ENCODE measurements around the gene NR2C1.

Gene NR2C1

DNA sequence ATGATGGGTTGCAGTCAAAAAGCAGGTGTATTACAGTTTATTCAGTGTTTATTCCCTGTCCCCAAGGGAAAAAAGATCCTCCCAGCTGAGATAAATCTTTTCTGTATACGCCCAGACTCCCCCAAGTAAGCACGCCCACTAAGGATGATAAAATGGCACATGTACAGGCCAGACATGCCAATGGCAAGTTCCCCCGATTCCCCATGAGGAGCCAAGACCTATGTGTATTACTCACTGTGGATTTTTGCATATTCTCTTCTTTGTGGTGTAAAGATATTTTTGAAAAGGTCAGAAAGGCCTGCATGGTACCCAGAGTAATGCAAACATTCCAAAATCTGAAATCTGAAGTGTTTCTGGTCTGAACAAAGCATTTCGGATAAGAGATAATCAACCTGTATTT lies 22.2 kb downstream of the NR2C1 start:
- Histone ChIP-seq H3K4me3 (ENCODE audit: low read length) (no peak overlapping the region), H3K9ac (ENCODE audit: low read length) (no peak overlapping the region), H3K27me3 (replicated peaks; ENCODE audit: control insufficient read depth, insufficient read depth, low read length) (no peaks in the 10 kb centered on the region), H3K9me3 (ENCODE audit: control insufficient read depth, low read length) (no peaks in the 10 kb centered on the region), H3K4me1 (ENCODE audit: control insufficient read depth, insufficient read depth, low read length) (peaks cover 2% of the 10 kb centered on the region), H3K36me3 (ENCODE audit: control insufficient read depth, insufficient read depth, low read length, severe bottlenecking) (peaks cover 59% of the 10 kb centered on the region)
- no peak for DNase-seq (ENCODE audit: low read depth)

DNA sequence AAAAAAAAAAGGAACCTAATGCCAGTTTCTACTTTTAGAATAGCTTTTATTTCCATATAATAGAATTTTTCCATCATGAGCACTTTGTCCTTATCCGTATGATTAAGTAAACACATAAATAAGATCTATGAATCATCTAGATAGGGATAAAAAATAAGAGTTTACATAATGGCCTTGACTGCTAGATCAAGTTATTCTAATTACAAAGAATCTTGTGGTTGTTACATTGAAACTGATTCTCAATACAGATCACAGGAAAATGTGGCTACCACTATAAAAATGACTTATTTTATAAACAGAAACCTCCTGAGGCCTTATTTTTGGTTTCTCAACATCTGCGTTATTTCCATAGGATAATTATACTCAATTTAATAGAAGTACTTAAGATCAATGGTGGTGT lies 35.5 kb downstream of the NR2C1 start:
- H3K4me1 ChIP-seq (ENCODE audit: control insufficient read depth, insufficient read depth, low read length): no peaks in the 10 kb centered on the region
- no peaks in the 10 kb centered on the region for H3K27me3 ChIP-seq (replicated peaks; ENCODE audit: control insufficient read depth, insufficient read depth, low read length)
- H3K9me3 ChIP-seq (ENCODE audit: control insufficient read depth, low read length): no peaks in the 10 kb centered on the region
- DNase-seq (ENCODE audit: low read depth): peak; percentile 3
- peaks cover 66% of the 10 kb centered on the region for H3K36me3 ChIP-seq (ENCODE audit: control insufficient read depth, insufficient read depth, low read length, severe bottlenecking)
- H3K4me3 ChIP-seq (ENCODE audit: low read length): no peak overlapping the region
- no peak overlapping the region for H3K9ac ChIP-seq (ENCODE audit: low read length)

DNA sequence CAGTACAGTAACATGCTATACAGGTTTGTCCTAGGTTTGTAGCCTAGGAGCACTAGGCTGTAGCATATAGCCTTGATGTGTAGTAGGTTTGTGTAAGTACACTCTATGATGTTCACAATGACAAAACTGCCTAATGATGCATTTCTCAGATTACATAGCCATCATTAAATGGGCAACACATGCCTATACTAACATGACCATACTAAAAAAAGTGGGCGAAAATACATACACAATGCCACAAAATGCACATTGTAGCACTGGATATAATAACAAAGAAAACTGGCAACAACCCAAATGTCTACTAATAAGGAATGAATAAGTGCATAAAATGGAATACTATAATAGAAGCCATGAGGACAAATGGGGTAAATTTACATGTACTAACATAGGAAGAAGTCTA lies 38.7 kb downstream of the NR2C1 start:
- no peak overlapping the region for H3K4me3 ChIP-seq (ENCODE audit: low read length)
- H3K9ac ChIP-seq (ENCODE audit: low read length): no peak overlapping the region
- no peaks in the 10 kb centered on the region for H3K9me3 ChIP-seq (ENCODE audit: control insufficient read depth, low read length)
- no peaks in the 10 kb centered on the region for H3K4me1 ChIP-seq (ENCODE audit: control insufficient read depth, insufficient read depth, low read length)
- H3K27me3 ChIP-seq (replicated peaks; ENCODE audit: control insufficient read depth, insufficient read depth, low read length): no peaks in the 10 kb centered on the region
- no peak for DNase-seq (ENCODE audit: low read depth)
- H3K36me3 ChIP-seq (ENCODE audit: control insufficient read depth, insufficient read depth, low read length, severe bottlenecking): peaks cover 69% of the 10 kb centered on the region

DNA sequence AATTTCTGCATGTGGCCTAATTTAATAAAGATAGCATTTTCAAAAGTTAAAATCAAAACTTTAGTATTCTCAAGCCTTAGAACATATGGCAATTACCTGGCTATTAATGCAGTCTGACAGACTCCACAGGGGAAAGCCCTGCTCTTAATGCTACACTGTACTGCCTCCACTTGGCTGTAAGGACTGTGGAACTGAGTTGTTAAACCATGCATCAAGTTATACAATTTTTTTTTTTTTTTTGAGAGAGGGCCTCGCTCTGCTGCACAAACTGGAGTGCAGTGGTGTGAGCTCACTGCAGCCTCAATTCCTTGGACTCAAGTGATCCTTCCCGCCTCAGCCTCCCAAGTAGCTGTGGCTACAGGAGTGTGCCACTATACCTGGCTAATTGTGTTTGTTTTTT lies 50.9 kb downstream of the NR2C1 start:
- Histone ChIP-seq H3K36me3 (ENCODE audit: control insufficient read depth, insufficient read depth, low read length, severe bottlenecking) (peaks cover 38% of the 10 kb centered on the region), H3K9ac (ENCODE audit: low read length) (no peak overlapping the region), H3K4me3 (ENCODE audit: low read length) (no peak overlapping the region), H3K27me3 (replicated peaks; ENCODE audit: control insufficient read depth, insufficient read depth, low read length) (no peaks in the 10 kb centered on the region), H3K9me3 (ENCODE audit: control insufficient read depth, low read length) (no peaks in the 10 kb centered on the region), H3K4me1 (ENCODE audit: control insufficient read depth, insufficient read depth, low read length) (no peaks in the 10 kb centered on the region)
- DNase-seq (ENCODE audit: low read depth): no peak

DNA sequence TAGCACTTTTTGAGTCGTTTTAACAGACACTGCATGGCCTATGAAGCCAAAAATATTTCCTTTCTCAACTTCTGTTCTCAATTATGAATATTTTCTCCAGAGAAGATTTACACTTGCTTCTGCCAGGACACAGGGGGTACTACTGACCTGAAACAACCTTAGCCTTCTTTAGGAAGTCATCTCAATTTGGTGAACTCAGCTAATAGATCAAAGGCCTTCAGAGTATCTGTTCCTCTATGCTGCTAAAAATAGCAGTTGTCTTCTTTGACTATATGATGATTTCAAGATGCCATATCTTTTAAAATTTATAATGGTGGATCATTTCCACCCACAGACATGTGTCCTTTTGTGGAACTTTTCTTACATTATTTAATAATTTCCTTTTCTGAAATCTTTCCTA lies 55.9 kb downstream of the NR2C1 start:
- Histone ChIP-seq H3K4me1 (ENCODE audit: control insufficient read depth, insufficient read depth, low read length) (no peaks in the 10 kb centered on the region), H3K4me3 (ENCODE audit: low read length) (no peak overlapping the region), H3K9ac (ENCODE audit: low read length) (no peak overlapping the region), H3K27me3 (replicated peaks; ENCODE audit: control insufficient read depth, insufficient read depth, low read length) (no peaks in the 10 kb centered on the region), H3K36me3 (ENCODE audit: control insufficient read depth, insufficient read depth, low read length, severe bottlenecking) (peaks cover 10% of the 10 kb centered on the region), H3K9me3 (ENCODE audit: control insufficient read depth, low read length) (no peaks in the 10 kb centered on the region)
- DNase-seq (ENCODE audit: low read depth): no peak

DNA sequence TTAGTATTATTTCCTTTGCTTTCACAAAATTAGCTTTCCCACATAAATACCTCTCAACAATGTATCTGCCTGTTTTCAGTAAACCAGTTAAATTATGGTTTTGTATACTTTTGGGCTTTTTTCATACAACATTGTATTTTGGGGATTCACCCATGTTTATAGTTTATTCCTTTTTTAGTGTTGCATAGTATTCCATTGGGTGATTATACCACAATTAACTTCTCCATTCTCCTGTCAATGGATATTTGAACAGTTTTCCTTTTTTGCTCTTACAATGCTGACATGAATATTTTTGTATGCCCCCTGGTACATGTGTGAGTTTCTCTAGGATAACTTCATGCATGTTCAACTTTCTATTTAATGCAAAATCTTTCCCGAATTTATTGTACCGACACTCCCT lies 57.3 kb downstream of the NR2C1 start:
- H3K4me1 ChIP-seq (ENCODE audit: control insufficient read depth, insufficient read depth, low read length): no peaks in the 10 kb centered on the region
- H3K9ac ChIP-seq (ENCODE audit: low read length): no peak overlapping the region
- H3K27me3 ChIP-seq (replicated peaks; ENCODE audit: control insufficient read depth, insufficient read depth, low read length): no peaks in the 10 kb centered on the region
- DNase-seq (ENCODE audit: low read depth): no peak
- no peaks in the 10 kb centered on the region for H3K9me3 ChIP-seq (ENCODE audit: control insufficient read depth, low read length)
- H3K36me3 ChIP-seq (ENCODE audit: control insufficient read depth, insufficient read depth, low read length, severe bottlenecking): no peaks in the 10 kb centered on the region
- H3K4me3 ChIP-seq (ENCODE audit: low read length): no peak overlapping the region

DNA sequence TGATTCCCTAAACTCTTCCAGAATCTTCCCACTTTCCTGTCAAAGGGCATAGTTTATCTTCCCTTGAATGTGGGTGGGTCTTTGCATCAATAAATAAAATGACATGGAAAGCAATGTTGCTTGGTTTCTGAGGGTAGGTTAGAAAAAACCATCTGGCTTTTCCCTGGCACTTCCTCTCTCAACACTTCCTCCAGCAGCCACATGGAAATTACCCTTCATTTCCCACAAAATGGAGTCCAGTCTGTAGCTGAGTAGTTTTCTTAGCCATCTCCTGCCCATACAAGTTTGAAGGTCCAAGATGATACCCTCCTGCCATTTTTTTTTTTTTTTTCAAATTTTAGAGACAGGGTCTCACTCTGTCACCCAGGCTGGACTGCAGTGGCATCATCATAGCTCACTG lies 58.9 kb downstream of the NR2C1 start:
- Histone ChIP-seq H3K36me3 (ENCODE audit: control insufficient read depth, insufficient read depth, low read length, severe bottlenecking) (no peaks in the 10 kb centered on the region), H3K27me3 (replicated peaks; ENCODE audit: control insufficient read depth, insufficient read depth, low read length) (no peaks in the 10 kb centered on the region), H3K9ac (ENCODE audit: low read length) (no peak overlapping the region), H3K4me3 (ENCODE audit: low read length) (no peak overlapping the region), H3K9me3 (ENCODE audit: control insufficient read depth, low read length) (no peaks in the 10 kb centered on the region), H3K4me1 (ENCODE audit: control insufficient read depth, insufficient read depth, low read length) (no peaks in the 10 kb centered on the region)
- DNase-seq (ENCODE audit: low read depth): no peak

DNA sequence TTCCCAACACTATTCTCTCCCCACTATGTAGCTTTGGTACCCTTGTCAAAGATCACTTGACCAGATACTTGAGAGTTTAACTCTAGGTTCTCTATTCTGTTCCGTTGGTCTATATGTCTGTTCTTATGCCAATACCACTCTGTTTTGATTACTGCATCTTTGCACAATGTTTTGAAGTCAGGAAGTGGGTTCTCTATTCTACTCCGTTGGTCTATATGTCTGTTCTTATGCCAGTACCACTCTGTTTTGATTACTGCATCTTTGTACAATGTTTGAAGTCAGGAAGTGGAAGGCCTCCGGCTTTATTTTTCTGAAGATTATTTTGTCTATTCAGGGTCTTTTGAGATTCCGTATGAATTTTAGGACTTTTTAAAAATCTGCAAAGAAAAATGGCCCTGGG lies 67.2 kb downstream of the NR2C1 start:
- H3K9ac ChIP-seq (ENCODE audit: low read length): no peak overlapping the region
- no peak overlapping the region for H3K4me3 ChIP-seq (ENCODE audit: low read length)
- peaks cover 4% of the 10 kb centered on the region for H3K9me3 ChIP-seq (ENCODE audit: control insufficient read depth, low read length)
- peaks cover 10% of the 10 kb centered on the region for H3K4me1 ChIP-seq (ENCODE audit: control insufficient read depth, insufficient read depth, low read length)
- DNase-seq (ENCODE audit: low read depth): no peak
- H3K27me3 ChIP-seq (replicated peaks; ENCODE audit: control insufficient read depth, insufficient read depth, low read length): no peaks in the 10 kb centered on the region
- no peaks in the 10 kb centered on the region for H3K36me3 ChIP-seq (ENCODE audit: control insufficient read depth, insufficient read depth, low read length, severe bottlenecking)

DNA sequence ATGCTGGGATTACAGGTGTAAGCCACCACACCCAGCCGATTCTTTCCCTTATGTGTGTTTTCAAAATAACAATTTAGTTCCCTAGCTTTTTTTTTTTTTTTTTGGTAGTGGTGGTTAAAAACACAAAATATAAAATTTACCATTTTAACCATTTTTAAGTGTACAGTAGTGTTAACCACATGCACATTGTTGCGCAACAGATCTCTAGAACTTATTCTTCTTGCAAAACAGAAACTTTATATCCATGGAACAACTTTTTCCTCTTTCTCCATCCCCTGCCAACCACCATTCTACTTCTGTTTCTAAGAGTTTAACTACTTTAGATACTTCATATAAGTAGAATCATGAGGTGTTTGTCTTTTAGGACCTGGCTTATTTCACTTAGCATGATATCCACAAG lies 68.8 kb downstream of the NR2C1 start:
- Histone ChIP-seq H3K9me3 (ENCODE audit: control insufficient read depth, low read length) (peaks cover 4% of the 10 kb centered on the region), H3K36me3 (ENCODE audit: control insufficient read depth, insufficient read depth, low read length, severe bottlenecking) (peaks cover 13% of the 10 kb centered on the region), H3K9ac (ENCODE audit: low read length) (no peak overlapping the region), H3K4me3 (ENCODE audit: low read length) (no peak overlapping the region), H3K4me1 (ENCODE audit: control insufficient read depth, insufficient read depth, low read length) (peaks cover 10% of the 10 kb centered on the region), H3K27me3 (replicated peaks; ENCODE audit: control insufficient read depth, insufficient read depth, low read length) (no peaks in the 10 kb centered on the region)
- DNase-seq (ENCODE audit: low read depth): peak; percentile 82

DNA sequence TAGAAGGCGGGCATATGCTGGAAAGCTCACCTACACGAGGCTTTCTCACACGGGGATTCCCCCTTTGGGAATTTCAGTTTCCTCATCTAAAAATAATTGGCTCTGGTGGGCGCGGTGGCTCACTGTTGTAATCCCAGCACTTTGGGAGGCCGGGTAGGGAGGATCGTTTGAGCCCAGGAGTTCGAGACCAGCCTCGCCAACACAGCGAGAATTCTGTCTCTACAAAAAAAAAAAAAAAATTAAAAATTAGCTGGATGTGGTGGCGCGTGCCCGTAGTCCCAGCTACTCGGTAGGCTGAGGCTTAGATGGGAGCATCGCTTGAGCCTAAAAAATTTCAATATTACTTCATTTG lies 69.5 kb downstream of the NR2C1 start:
- peaks cover 10% of the 10 kb centered on the region for H3K4me1 ChIP-seq (ENCODE audit: control insufficient read depth, insufficient read depth, low read length)
- DNase-seq (ENCODE audit: low read depth): no peak
- H3K4me3 ChIP-seq (ENCODE audit: low read length): peak overlapping the region; percentile 89
- H3K27me3 ChIP-seq (replicated peaks; ENCODE audit: control insufficient read depth, insufficient read depth, low read length): no peaks in the 10 kb centered on the region
- peaks cover 4% of the 10 kb centered on the region for H3K9me3 ChIP-seq (ENCODE audit: control insufficient read depth, low read length)
- H3K36me3 ChIP-seq (ENCODE audit: control insufficient read depth, insufficient read depth, low read length, severe bottlenecking): peaks cover 15% of the 10 kb centered on the region
- H3K9ac ChIP-seq (ENCODE audit: low read length): peak overlapping the region; percentile 90

DNA sequence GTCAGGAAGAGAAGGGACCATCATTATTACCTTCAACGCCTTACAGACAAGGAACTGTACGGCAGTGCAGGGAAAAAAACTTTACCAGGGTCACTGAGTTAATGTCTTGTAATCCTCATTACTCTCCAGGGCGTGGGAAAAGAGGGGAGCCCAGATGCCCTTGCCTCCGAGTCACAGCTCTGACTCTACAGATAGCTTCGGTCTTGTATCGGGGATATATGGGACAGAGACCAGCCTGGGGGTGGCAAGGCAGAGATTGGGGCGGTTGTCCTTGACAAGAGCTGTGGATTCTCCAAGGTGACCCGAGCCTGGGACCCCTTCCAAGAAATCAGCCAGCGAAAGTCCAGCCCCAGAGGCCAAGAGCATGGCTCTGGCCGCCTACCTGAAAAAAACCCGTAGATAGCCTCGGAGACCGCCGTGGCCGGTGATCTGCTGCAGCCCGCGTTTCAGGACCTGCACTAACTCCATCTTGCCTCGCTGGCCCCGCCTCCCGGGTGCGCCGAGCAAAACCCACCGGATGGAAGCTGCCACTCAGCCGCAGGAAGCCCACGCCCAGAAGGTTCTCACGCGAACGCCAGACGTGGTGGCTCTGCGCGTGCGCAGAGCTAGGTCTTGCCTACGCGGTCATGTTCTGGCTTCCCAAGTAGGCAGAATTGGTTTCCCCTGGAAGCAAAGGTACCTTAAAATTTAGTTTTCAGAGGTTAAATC lies 70.1 kb downstream of the NR2C1 start, which contains the start of gene NDUFA12:
TSS of gene NDUFA12 (minus strand) at position 485 of the 708 bp plus-strand sequence. CDS start at position 468, 17 bp downstream.
- DNase-seq (ENCODE audit: low read depth): peak; percentile 99
- H3K4me3 ChIP-seq (ENCODE audit: low read length): peak within 1 kb of the TSS; percentile 89
- peak within 1 kb of the TSS; percentile 90 for H3K9ac ChIP-seq (ENCODE audit: low read length)
- H3K27me3 ChIP-seq (replicated peaks; ENCODE audit: control insufficient read depth, insufficient read depth, low read length): no peaks in the 10 kb centered on the region
- H3K36me3 ChIP-seq (ENCODE audit: control insufficient read depth, insufficient read depth, low read length, severe bottlenecking): peaks cover 15% of the 10 kb centered on the region
- H3K4me1 ChIP-seq (ENCODE audit: control insufficient read depth, insufficient read depth, low read length): peaks cover 10% of the 10 kb centered on the region
- H3K9me3 ChIP-seq (ENCODE audit: control insufficient read depth, low read length): peaks cover 4% of the 10 kb centered on the region

DNA sequence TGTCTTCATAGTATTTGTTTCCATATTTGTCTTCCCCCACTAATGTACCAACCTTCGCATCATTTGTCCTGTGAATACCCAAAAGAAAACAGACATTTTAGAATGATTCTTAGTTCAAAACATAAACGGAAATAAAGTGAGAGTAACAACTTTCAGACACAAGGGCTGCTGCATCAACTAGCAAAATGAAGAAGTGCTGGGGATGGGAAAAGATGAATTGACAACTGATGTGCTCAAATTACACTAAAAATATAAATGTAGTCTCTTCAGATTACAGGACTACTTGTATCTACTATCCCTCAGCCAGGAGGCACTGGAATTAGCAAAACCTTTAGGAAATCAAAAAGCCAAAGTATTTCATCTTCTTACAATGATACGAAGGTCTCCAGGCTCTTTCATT lies 70.7 kb downstream of the NR2C1 start:
- no peaks in the 10 kb centered on the region for H3K27me3 ChIP-seq (replicated peaks; ENCODE audit: control insufficient read depth, insufficient read depth, low read length)
- DNase-seq (ENCODE audit: low read depth): no peak
- peaks cover 15% of the 10 kb centered on the region for H3K36me3 ChIP-seq (ENCODE audit: control insufficient read depth, insufficient read depth, low read length, severe bottlenecking)
- H3K9ac ChIP-seq (ENCODE audit: low read length): peak overlapping the region; percentile 90
- peaks cover 10% of the 10 kb centered on the region for H3K4me1 ChIP-seq (ENCODE audit: control insufficient read depth, insufficient read depth, low read length)
- peaks cover 1% of the 10 kb centered on the region for H3K9me3 ChIP-seq (ENCODE audit: control insufficient read depth, low read length)
- peak overlapping the region; percentile 89 for H3K4me3 ChIP-seq (ENCODE audit: low read length)

Data from adipocyte (in vitro differentiated cells).